ENCODE results near the gene RBM8A. TPM values are rescaled to one million over a fixed set of nuclear protein-coding genes. Genes with fewer than 3 reads are reported as not detected.

Gene RBM8A
- total RNA-seq, 1 donor from 2014 or later: 206 TPM

- Mint-ChIP-seq H3K27ac (ENCODE audit: unreplicated experiment) (peak within 1 kb of the TSS; percentile 84), H3K9me3 (ENCODE audit: unreplicated experiment) (peaks cover 3% of the 10 kb centered on the region), H3K4me3 (ENCODE audit: unreplicated experiment) (peak within 1 kb of the TSS; percentile 94), H3K36me3 (ENCODE audit: unreplicated experiment) (no peaks in the 10 kb centered on the region), H3K4me1 (ENCODE audit: low read depth, unreplicated experiment) (peaks cover 7% of the 10 kb centered on the region), H3K27me3 (ENCODE audit: unreplicated experiment) (peaks cover 2% of the 10 kb centered on the region)
- peak; percentile 87 for DNase-seq
- TF ChIP-seq CTCF (IDR thresholded peaks at IDR 0.05; ENCODE audit: partially characterized antibody, unreplicated experiment): no peak
Measured at GRCh38 chr1:145918144-145918991, 8.9 kb downstream of the RBM8A start, which contains the start of gene PEX11B. TSS of gene PEX11B (minus strand) at chr1:145918717. CDS start at chr1:145918688, 29 bp downstream.

GRCh38 chr1:145917595-145917994, 9.7 kb downstream of the RBM8A start:
- peaks cover 7% of the 10 kb centered on the region for H3K4me1 Mint-ChIP-seq (ENCODE audit: low read depth, unreplicated experiment)
- no peaks in the 10 kb centered on the region for H3K36me3 Mint-ChIP-seq (ENCODE audit: unreplicated experiment)
- peaks cover 2% of the 10 kb centered on the region for H3K27me3 Mint-ChIP-seq (ENCODE audit: unreplicated experiment)
- peak overlapping the region; percentile 94 for H3K4me3 Mint-ChIP-seq (ENCODE audit: unreplicated experiment)
- TF ChIP-seq CTCF (IDR thresholded peaks at IDR 0.05; ENCODE audit: partially characterized antibody, unreplicated experiment): no peak
- peaks cover 3% of the 10 kb centered on the region for H3K9me3 Mint-ChIP-seq (ENCODE audit: unreplicated experiment)
- DNase-seq: no peak
- H3K27ac Mint-ChIP-seq (ENCODE audit: unreplicated experiment): peak overlapping the region; percentile 44

- Mint-ChIP-seq H3K27ac (ENCODE audit: unreplicated experiment) (no peak overlapping the region), H3K9me3 (ENCODE audit: unreplicated experiment) (peaks cover 3% of the 10 kb centered on the region), H3K4me3 (ENCODE audit: unreplicated experiment) (peak overlapping the region; percentile 53), H3K4me1 (ENCODE audit: low read depth, unreplicated experiment) (peaks cover 7% of the 10 kb centered on the region), H3K27me3 (ENCODE audit: unreplicated experiment) (peaks cover 2% of the 10 kb centered on the region), H3K36me3 (ENCODE audit: unreplicated experiment) (no peaks in the 10 kb centered on the region)
- DNase-seq: no peak
- no peak for TF ChIP-seq CTCF (IDR thresholded peaks at IDR 0.05; ENCODE audit: partially characterized antibody, unreplicated experiment)
Measured at GRCh38 chr1:145916745-145917144, 10.5 kb downstream of the RBM8A start.

GRCh38 chr1:145912128-145912641, 15.1 kb downstream of the RBM8A start:
- Mint-ChIP-seq H3K27ac (ENCODE audit: unreplicated experiment) (no peak overlapping the region), H3K9me3 (ENCODE audit: unreplicated experiment) (peaks cover 3% of the 10 kb centered on the region), H3K36me3 (ENCODE audit: unreplicated experiment) (no peaks in the 10 kb centered on the region), H3K4me3 (ENCODE audit: unreplicated experiment) (no peak overlapping the region), H3K27me3 (ENCODE audit: unreplicated experiment) (no peaks in the 10 kb centered on the region), H3K4me1 (ENCODE audit: low read depth, unreplicated experiment) (no peaks in the 10 kb centered on the region)
- TF ChIP-seq CTCF (IDR thresholded peaks at IDR 0.05; ENCODE audit: partially characterized antibody, unreplicated experiment): no peak
- DNase-seq: no peak

GRCh38 chr1:145908653-145909052, 18.6 kb downstream of the RBM8A start:
- Mint-ChIP-seq H3K9me3 (ENCODE audit: unreplicated experiment) (no peaks in the 10 kb centered on the region), H3K27ac (ENCODE audit: unreplicated experiment) (no peak overlapping the region), H3K27me3 (ENCODE audit: unreplicated experiment) (no peaks in the 10 kb centered on the region), H3K4me3 (ENCODE audit: unreplicated experiment) (no peak overlapping the region), H3K4me1 (ENCODE audit: low read depth, unreplicated experiment) (no peaks in the 10 kb centered on the region), H3K36me3 (ENCODE audit: unreplicated experiment) (no peaks in the 10 kb centered on the region)
- DNase-seq: no peak
- no peak for TF ChIP-seq CTCF (IDR thresholded peaks at IDR 0.05; ENCODE audit: partially characterized antibody, unreplicated experiment)
